Keratinocyte (primary cell): ENCODE data around the gene FAM107B.

Experiments
- CTCF ChIP-seq, 3 experiments: IDR thresholded peaks in 1 of 3; conservative IDR thresholded peaks in 1 of 3; optimal IDR thresholded peaks in 1 of 3; 2 replicates in 2 of 3; 3 replicates in 1 of 3; pipeline versions ENCODE3 to v1.5.1; 2011; ENCODE audit warnings: low read length in 3 of 3, mild to moderate bottlenecking in 3 of 3, moderate library complexity in 2 of 3, control low read depth in 1 of 3, inconsistent platforms in 1 of 3; ENCODE audit not compliant: insufficient read depth in 2 of 3; ENCODE audit errors: extremely low read depth in 1 of 3
- EZH2 ChIP-seq: IDR thresholded peaks from one replicate; pipeline ENCODE4 v1.6.1; 2012; ENCODE audit warnings: inconsistent platforms, mild to moderate bottlenecking, low read length, moderate library complexity

GRCh38 chr10:14611968-14612693 lies 162.6 kb downstream of the FAM107B start:
- TF ChIP-seq CTCF (optimal IDR thresholded peaks at IDR 0.05 in 1 of 3, IDR thresholded peaks at IDR 0.05 in 1 of 3, conservative IDR thresholded peaks at IDR 0.05 in 1 of 3; ENCODE audit: extremely low read depth in 1 of 3, insufficient read depth in 2 of 3, low read length in 3 of 3) = no peak
- no peak for TF ChIP-seq EZH2
